Endothelial cell of umbilical vein (primary cell): ENCODE data around the gene MGAT4D. TPM values are rescaled to one million over a fixed set of nuclear protein-coding genes. Genes with fewer than 3 reads are reported as not detected.

ENCODE experiments used
- BruUV-seq: library from RNA; stranded (reverse); fragments of 400-500 nt; replicated peaks from 2 replicates; lab custom pipeline; 2021; lab: Mats Ljungman, UMichigan
- CTCF ChIA-PET: fragments of 300-600, 350-600 bp; sonication (Branson Sonifier 250); formaldehyde crosslinking; loops from one replicate; lab custom pipeline; 2021; ENCODE audit warnings: antibody characterized with exemption, inconsistent platforms; lab: Charles Lee
- POLR2A ChIA-PET: fragments of 300-600, 350-600 bp; sonication (Branson Sonifier 250); formaldehyde crosslinking; loops from one replicate; lab custom pipeline; 2021; ENCODE audit warnings: antibody characterized with exemption, inconsistent platforms; lab: Charles Lee
- DNase-seq: peaks from one replicate; pipeline ENCODE4 v3.0.0-alpha.2; 2011; ENCODE audit warnings: low read depth, low spot score
- FAIRE-seq: peaks from 2 replicates; lab custom pipeline; 2011; peaks lifted over from hg19 to GRCh38; lab: Jason Lieb, UNC
- H2AFZ ChIP-seq: 2 replicates; pipeline ENCODE4 v1.6.0; 2012; ENCODE audit warnings: low read depth, low read length, control low read depth, inconsistent platforms
- H3K27ac ChIP-seq: 2 replicates; pipeline ENCODE4 v1.5.1; 2011; ENCODE audit warnings: low read depth, mild to moderate bottlenecking, control low read depth, low read length, moderate library complexity; ENCODE audit not compliant: insufficient read depth
- H3K27me3 ChIP-seq, 2 experiments: 2 replicates each; pipeline versions ENCODE4 v1.6.0 to v1.6.1; 2011; ENCODE audit warnings: low read length in 2 of 2, mixed read lengths in 1 of 2; ENCODE audit not compliant: control insufficient read depth in 2 of 2, insufficient read depth in 2 of 2
- H3K36me3 ChIP-seq, 2 experiments: 2 replicates in 1 of 2; 3 replicates in 1 of 2; pipeline ENCODE4 v1.5.1; 2011; ENCODE audit warnings: low read length in 2 of 2, mild to moderate bottlenecking in 1 of 2, moderate library complexity in 1 of 2; ENCODE audit not compliant: control insufficient read depth in 2 of 2, insufficient read depth in 2 of 2; ENCODE audit errors: extremely low read depth in 1 of 2
- H3K4me1 ChIP-seq: 3 replicates; pipeline ENCODE4 v1.5.1; 2011; ENCODE audit warnings: mild to moderate bottlenecking, low read length; ENCODE audit not compliant: control insufficient read depth, insufficient read depth; ENCODE audit errors: extremely low read depth
- H3K4me2 ChIP-seq: 2 replicates; pipeline ENCODE4 v1.6.1; 2011; ENCODE audit warnings: low read length, control low read depth, mixed read lengths; ENCODE audit not compliant: insufficient read depth
- H3K4me3 ChIP-seq, 3 experiments: fragments of 200-600 bp in 1 of 3; sonication (generic), shearing (Covaris generic) in 1 of 3; replicated peaks in 1 of 3; 2 replicates each; pipeline ENCODE4 v1.5.1; 2011 to 2016; ENCODE audit warnings: control low read depth in 3 of 3, low read length in 3 of 3, mild to moderate bottlenecking in 2 of 3, inconsistent platforms in 1 of 3, low read depth in 1 of 3, moderate library complexity in 1 of 3; ENCODE audit not compliant: insufficient read depth in 1 of 3
- H3K79me2 ChIP-seq: 2 replicates; pipeline ENCODE4 v1.6.0; 2012; ENCODE audit warnings: low read length, inconsistent platforms; ENCODE audit not compliant: control insufficient read depth, insufficient read depth
- H3K9ac ChIP-seq: replicated peaks from 2 replicates; pipeline ENCODE3; 2011; ENCODE audit warnings: low read length, control low read depth; ENCODE audit not compliant: insufficient read depth; ENCODE audit errors: extremely low read depth
- H3K9me1 ChIP-seq: replicated peaks from 3 replicates; pipeline ENCODE4 v1.6.0; 2011; ENCODE audit warnings: mild to moderate bottlenecking, low read length; ENCODE audit not compliant: control insufficient read depth, insufficient read depth; ENCODE audit errors: extremely low read depth
- H3K9me3 ChIP-seq: replicated peaks from 2 replicates; pipeline ENCODE4 v1.5.1; 2012; ENCODE audit warnings: low read length, inconsistent platforms; ENCODE audit not compliant: control insufficient read depth, insufficient read depth
- H4K20me1 ChIP-seq: replicated peaks from 2 replicates; pipeline ENCODE3; 2011; ENCODE audit warnings: mild to moderate bottlenecking, low read length; ENCODE audit not compliant: control insufficient read depth, insufficient read depth; ENCODE audit errors: extremely low read depth
- CTCF ChIP-seq, 2 donors: IDR thresholded peaks; 1 replicate in 1 of 2; 2 replicates in 1 of 2; pipeline ENCODE4 v1.5.1; 2011; ENCODE audit warnings: low read length in 2 of 2, mild to moderate bottlenecking in 2 of 2, moderate library complexity in 2 of 2, control low read depth in 1 of 2, inconsistent platforms in 1 of 2, low read depth in 1 of 2; ENCODE audit not compliant: insufficient read depth in 1 of 2; ENCODE audit errors: extremely low read depth in 1 of 2
- GATA2 ChIP-seq: IDR thresholded peaks from 2 replicates; pipeline ENCODE4 v1.7.0; 2011; ENCODE audit warnings: low read depth, mild to moderate bottlenecking, moderate library complexity, mixed read lengths, low read length; ENCODE audit not compliant: insufficient read length, insufficient read depth
- JUN ChIP-seq: IDR thresholded peaks from 2 replicates; pipeline ENCODE4 v1.6.1; 2011; ENCODE audit warnings: borderline replicate concordance, low read depth; ENCODE audit not compliant: insufficient read length, insufficient read depth
- MAX ChIP-seq: IDR thresholded peaks from 2 replicates; pipeline ENCODE4 v1.6.1; 2011; ENCODE audit not compliant: insufficient read depth, insufficient read length
- POLR2A ChIP-seq: IDR thresholded peaks from 2 replicates; pipeline ENCODE4 v1.6.1; 2012; ENCODE audit warnings: low read depth, mild to moderate bottlenecking, control low read depth, low read length
- POLR2AphosphoS5 ChIP-seq: IDR thresholded peaks from 2 replicates; pipeline ENCODE4 v1.6.1; 2012; ENCODE audit warnings: low read depth, mild to moderate bottlenecking, control low read depth, low read length, moderate library complexity; ENCODE audit not compliant: insufficient read depth
- dilution Hi-C: fragments of 300-500 bp; cut with MboI; formaldehyde crosslinking; loops from one replicate; pipeline ENCODE4 v1.15.0; 2019; ENCODE audit warnings: low sequenced_read_pairs; ENCODE audit not compliant: extremely low pct_ligation_motif_present
- intact Hi-C: fragments of 100-400 bp; cut with micrococcal nuclease; formaldehyde crosslinking; loops from one replicate; pipeline ENCODE4 v1.10.0; 2022
- polyA plus RNA-seq, 4 experiments: library from polyadenylated mRNA; depleted of rRNA in 3 of 4; stranded (reverse) in 3 of 4; unstranded in 1 of 4; fragments of >200 nt; gene quantifications; 2 replicates each; pipeline versions ENCODE4 v1.2.1 to v1.2.3, GENCODE V29; 2011 to 2012; ENCODE audit warnings: missing spikeins in 1 of 4
- total RNA-seq: library from RNA; stranded (reverse); gene quantifications from 2 replicates; pipeline ENCODE4 v1.2.3, GENCODE V29; 2021

Gene MGAT4D
- total and polyA plus RNA-seq, 2 donors (not counting 3 experiments of a cell fraction or from before 2014, with no cell fraction given) = not detected

GRCh38 chr4:140469791-140470733, 28.0 kb downstream of the MGAT4D start:
- H2AFZ ChIP-seq = no peak overlapping the region
- no peak for FAIRE-seq

GRCh38 chr4:140466146-140466545, 31.9 kb downstream of the MGAT4D start:
- Histone ChIP-seq H3K4me3 (no peak overlapping the region), H3K9me3 (no peaks in the 10 kb centered on the region), H3K4me1 (no peaks in the 10 kb centered on the region), H3K79me2 (no peaks in the 10 kb centered on the region), H3K4me2 (no peak overlapping the region), H4K20me1 (no peaks in the 10 kb centered on the region), H3K27ac (no peak overlapping the region), H3K9ac (no peak overlapping the region), H2AFZ (no peak overlapping the region), H3K36me3 (no peaks in the 10 kb centered on the region), H3K27me3 (peaks cover 11 to 46% of the 10 kb centered on the region in 2 experiments), H3K9me1 (peaks cover 3% of the 10 kb centered on the region)
- dilution Hi-C loops = no loop called here
- intact Hi-C loops = no loop called here
- TF ChIP-seq POLR2AphosphoS5 = no peak
- no peak for TF ChIP-seq MAX
- TF ChIP-seq GATA2 = no peak
- TF ChIP-seq CTCF (IDR thresholded peaks at IDR 0.05; ENCODE audit: extremely low read depth in 1 of 2, insufficient read depth in 1 of 2, low read depth in 1 of 2, low read length in 2 of 2) = no peak
- no peak for TF ChIP-seq JUN
- TF ChIP-seq POLR2A = no peak
- no TSS peak for BruUV-seq
- POLR2A ChIA-PET = no interaction called here
- FAIRE-seq (no peak), DNase-seq (no peak)
- CTCF ChIA-PET = interaction anchor here (1.1 to 1.3 kb wide), 3 partner anchors 10 to 106 kb away, joined by 3 to 4 read pairs (median 3); partner anchors contain the start of gene CLGN

More at GRCh38 chr4:140469791-140470733, 28.0 kb downstream of the MGAT4D start:
- ChIA-PET POLR2A (no interaction called here), CTCF (no interaction called here)
- no peaks in the 10 kb centered on the region for H4K20me1 ChIP-seq
- H3K27ac ChIP-seq = no peak overlapping the region
- dilution Hi-C loops = no loop called here
- no peak overlapping the region for H3K4me2 ChIP-seq
- intact Hi-C loops = no loop called here
- H3K9me1 ChIP-seq = peaks cover 3% of the 10 kb centered on the region
- no peak for DNase-seq
- H3K36me3 ChIP-seq = no peaks in the 10 kb centered on the region
- no peaks in the 10 kb centered on the region for H3K9me3 ChIP-seq
- no peaks in the 10 kb centered on the region for H3K4me1 ChIP-seq
- no peak overlapping the region for H3K9ac ChIP-seq
- TF ChIP-seq POLR2AphosphoS5 (no peak), JUN (no peak), GATA2 (no peak)
- no TSS peak for BruUV-seq
- H3K4me3 ChIP-seq = no peak overlapping the region
- no peaks in the 10 kb centered on the region for H3K79me2 ChIP-seq
- peaks cover 17 to 49% of the 10 kb centered on the region in 2 experiments for H3K27me3 ChIP-seq
